ENCODE data around the gene RRP1B.

DNA sequence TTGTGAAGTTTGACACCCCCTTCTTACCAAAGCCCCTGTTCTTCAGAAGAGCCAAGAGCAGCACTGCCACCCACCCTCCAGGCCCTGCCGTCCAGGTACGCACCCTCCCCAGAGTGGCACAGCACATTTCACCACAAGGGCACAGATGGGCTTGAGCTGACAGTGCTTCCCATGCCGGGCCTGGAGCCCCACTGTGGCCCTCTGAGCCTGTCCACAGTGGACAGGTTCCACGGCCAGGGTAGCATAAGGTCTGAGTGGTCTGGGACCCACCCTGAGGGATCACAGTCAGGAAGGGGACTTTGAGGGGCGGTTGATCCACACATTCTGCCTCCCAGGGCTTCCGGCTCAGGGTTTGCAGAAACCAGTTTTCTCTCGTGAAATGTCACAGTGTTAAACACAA is 31.0 kb downstream of the RRP1B start:
- TF ChIP-seq, protein P1, sequence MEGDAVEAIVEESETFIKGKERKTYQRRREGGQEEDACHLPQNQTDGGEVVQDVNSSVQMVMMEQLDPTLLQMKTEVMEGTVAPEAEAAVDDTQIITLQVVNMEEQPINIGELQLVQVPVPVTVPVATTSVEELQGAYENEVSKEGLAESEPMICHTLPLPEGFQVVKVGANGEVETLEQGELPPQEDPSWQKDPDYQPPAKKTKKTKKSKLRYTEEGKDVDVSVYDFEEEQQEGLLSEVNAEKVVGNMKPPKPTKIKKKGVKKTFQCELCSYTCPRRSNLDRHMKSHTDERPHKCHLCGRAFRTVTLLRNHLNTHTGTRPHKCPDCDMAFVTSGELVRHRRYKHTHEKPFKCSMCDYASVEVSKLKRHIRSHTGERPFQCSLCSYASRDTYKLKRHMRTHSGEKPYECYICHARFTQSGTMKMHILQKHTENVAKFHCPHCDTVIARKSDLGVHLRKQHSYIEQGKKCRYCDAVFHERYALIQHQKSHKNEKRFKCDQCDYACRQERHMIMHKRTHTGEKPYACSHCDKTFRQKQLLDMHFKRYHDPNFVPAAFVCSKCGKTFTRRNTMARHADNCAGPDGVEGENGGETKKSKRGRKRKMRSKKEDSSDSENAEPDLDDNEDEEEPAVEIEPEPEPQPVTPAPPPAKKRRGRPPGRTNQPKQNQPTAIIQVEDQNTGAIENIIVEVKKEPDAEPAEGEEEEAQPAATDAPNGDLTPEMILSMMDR (conservative IDR thresholded peaks at IDR 0.05; ENCODE audit: low read depth, low read length) = no peak
- no peak for TF ChIP-seq EZH2phosphoT487 (IDR thresholded peaks at IDR 0.05; ENCODE audit: borderline replicate concordance, low read length)

Data from PC-3 (cell line).